H9 (cell line): ENCODE data around the gene KCNAB3. TPM values are rescaled to one million over a fixed set of nuclear protein-coding genes. Genes with fewer than 3 reads are reported as not detected.

Source experiments
- DNase-seq: peaks from one replicate; pipeline ENCODE4 v3.0.0-alpha.2; 2017
- H2AFZ ChIP-seq: one replicate; pipeline ENCODE4 v1.6.1; 2013; ENCODE audit warnings: mild to moderate bottlenecking, low read length, control low read depth, moderate library complexity
- H2AK5ac ChIP-seq: 2 replicates; pipeline ENCODE4 v1.6.1; 2013; ENCODE audit warnings: low read length, control low read depth, mixed read lengths; ENCODE audit not compliant: insufficient read length
- H2BK120ac ChIP-seq: one replicate; pipeline ENCODE4 v1.6.1; 2013; ENCODE audit warnings: low read depth, mild to moderate bottlenecking, low read length, control low read depth, inconsistent platforms; ENCODE audit not compliant: poor library complexity, severe bottlenecking
- H2BK12ac ChIP-seq: 2 replicates; pipeline ENCODE4 v1.6.1; 2013; ENCODE audit warnings: low read length, control low read depth, mixed read lengths, low read depth; ENCODE audit not compliant: insufficient read length
- H2BK15ac ChIP-seq: 2 replicates; pipeline ENCODE4 v1.6.1; 2013; ENCODE audit warnings: low read depth, low read length, control low read depth
- H2BK20ac ChIP-seq: one replicate; pipeline ENCODE4 v1.6.1; 2013; ENCODE audit warnings: low read depth, mild to moderate bottlenecking, low read length, control low read depth, inconsistent platforms; ENCODE audit not compliant: poor library complexity, severe bottlenecking
- H2BK5ac ChIP-seq: 2 replicates; pipeline ENCODE4 v1.6.1; 2013; ENCODE audit warnings: low read length, control low read depth, mixed read lengths; ENCODE audit not compliant: insufficient read length
- H3K14ac ChIP-seq: 2 replicates; pipeline ENCODE4 v1.6.1; 2013; ENCODE audit warnings: low read length, control low read depth; ENCODE audit not compliant: insufficient read depth
- H3K18ac ChIP-seq: 2 replicates; pipeline ENCODE4 v1.6.1; 2013; ENCODE audit warnings: low read depth, mild to moderate bottlenecking, mixed read lengths, low read length, control low read depth; ENCODE audit not compliant: insufficient read length
- H3K23ac ChIP-seq: 2 replicates; pipeline ENCODE4 v1.6.1; 2013; ENCODE audit warnings: low read length, control low read depth, mixed read lengths, low read depth; ENCODE audit not compliant: insufficient read length
- H3K23me2 ChIP-seq: 2 replicates; pipeline ENCODE4 v1.6.1; 2013; ENCODE audit warnings: low read depth, mild to moderate bottlenecking, mixed read lengths, low read length, control low read depth; ENCODE audit not compliant: insufficient read length, poor library complexity, severe bottlenecking
- H3K27ac ChIP-seq: 2 replicates; pipeline ENCODE4 v1.5.1; 2013; ENCODE audit warnings: low read length, control low read depth, mixed read lengths, low read depth; ENCODE audit not compliant: insufficient read length
- H3K27me3 ChIP-seq: 2 replicates; pipeline ENCODE4 v1.6.1; 2013; ENCODE audit warnings: low read length, control low read depth, inconsistent platforms; ENCODE audit not compliant: insufficient read depth
- H3K4ac ChIP-seq: 2 replicates; pipeline ENCODE4 v1.6.1; 2013; ENCODE audit warnings: low read depth, mild to moderate bottlenecking, control low read depth, inconsistent platforms, low read length, moderate library complexity
- H3K4me1 ChIP-seq: 2 replicates; pipeline ENCODE4 v1.6.1; 2013; ENCODE audit warnings: low read length, control low read depth, inconsistent platforms; ENCODE audit not compliant: insufficient read depth
- H3K4me2 ChIP-seq: 2 replicates; pipeline ENCODE4 v1.6.1; 2013; ENCODE audit warnings: low read length, control low read depth, mixed read lengths; ENCODE audit not compliant: insufficient read length, insufficient read depth
- H3K56ac ChIP-seq: 2 replicates; pipeline ENCODE4 v1.6.1; 2013; ENCODE audit warnings: low read depth, mild to moderate bottlenecking, mixed read lengths, low read length, control low read depth; ENCODE audit not compliant: insufficient read length
- H3K79me1 ChIP-seq: 2 replicates; pipeline ENCODE4 v1.6.1; 2013; ENCODE audit warnings: low read depth, mild to moderate bottlenecking, moderate library complexity, low read length, control low read depth, inconsistent platforms; ENCODE audit not compliant: insufficient read depth, poor library complexity, severe bottlenecking
- H3K79me2 ChIP-seq: 2 replicates; pipeline ENCODE4 v1.6.1; 2013; ENCODE audit warnings: low read length, control low read depth, inconsistent platforms; ENCODE audit not compliant: insufficient read depth
- H3K9ac ChIP-seq: 2 replicates; pipeline ENCODE4 v1.6.1; 2013; ENCODE audit warnings: low read length, control low read depth, mixed read lengths; ENCODE audit not compliant: insufficient read length; ENCODE audit errors: extremely low read depth
- H3K9me3 ChIP-seq: one replicate; pipeline ENCODE4 v1.6.1; 2013; ENCODE audit warnings: low read depth, low read length, inconsistent platforms; ENCODE audit not compliant: control insufficient read depth
- H3T11ph ChIP-seq: one replicate; pipeline ENCODE4 v1.6.1; 2013; ENCODE audit warnings: mild to moderate bottlenecking, low read length, control low read depth, inconsistent platforms
- H4K20me1 ChIP-seq: one replicate; pipeline ENCODE4 v1.6.1; 2013; ENCODE audit not compliant: control insufficient read depth, insufficient read length, insufficient read depth
- H4K5ac ChIP-seq: 2 replicates; pipeline ENCODE4 v1.6.1; 2013; ENCODE audit warnings: low read depth, mild to moderate bottlenecking, mixed read lengths, low read length, control low read depth; ENCODE audit not compliant: insufficient read length
- H4K8ac ChIP-seq: replicated peaks from 2 replicates; pipeline ENCODE4 v1.6.1; 2013; ENCODE audit warnings: low read length, control low read depth, mixed read lengths, low read depth; ENCODE audit not compliant: insufficient read length
- H4K91ac ChIP-seq: 2 replicates; pipeline ENCODE4 v1.6.1; 2013; ENCODE audit warnings: low read depth, mild to moderate bottlenecking, moderate library complexity, mixed read lengths, low read length, control low read depth; ENCODE audit not compliant: insufficient read length
- H3K27ac Mint-ChIP-seq, 3 experiments: 2 replicates in 2 of 3; 3 replicates in 1 of 3; pipeline ENCODE4 v1.8.0; 2020 to 2021; ENCODE audit warnings: mixed read lengths in 3 of 3, mild to moderate bottlenecking in 1 of 3, moderate library complexity in 1 of 3
- H3K27me3 Mint-ChIP-seq: 2 replicates; pipeline ENCODE4 v1.8.0; 2021; ENCODE audit warnings: low read depth, mild to moderate bottlenecking, moderate library complexity, mixed read lengths
- H3K36me3 Mint-ChIP-seq, 3 experiments: 2 replicates in 2 of 3; 3 replicates in 1 of 3; pipeline ENCODE4 v1.8.0; 2020 to 2021; ENCODE audit warnings: low read depth in 3 of 3, mixed read lengths in 3 of 3; ENCODE audit not compliant: insufficient read depth in 1 of 3
- H3K4me1 Mint-ChIP-seq, 2 experiments: 2 replicates each; pipeline ENCODE4 v1.8.0; 2020; ENCODE audit warnings: mixed read lengths in 2 of 2
- H3K4me3 Mint-ChIP-seq, 2 experiments: 2 replicates in 1 of 2; 3 replicates in 1 of 2; pipeline ENCODE4 v1.8.0; 2020 to 2021; ENCODE audit warnings: mild to moderate bottlenecking in 2 of 2, mixed read lengths in 2 of 2, moderate library complexity in 1 of 2
- H3K9me3 Mint-ChIP-seq, 2 experiments: 2 replicates in 1 of 2; 3 replicates in 1 of 2; pipeline ENCODE4 v1.8.0; 2020; ENCODE audit warnings: mild to moderate bottlenecking in 2 of 2, mixed read lengths in 2 of 2, moderate library complexity in 1 of 2
- CTCF ChIP-seq: fragments of 200-600 bp; sonication (generic); conservative IDR thresholded peaks from 3 replicates; pipeline ENCODE4 v1.8.0; 2021; ENCODE audit warnings: antibody characterized with exemption, mild to moderate bottlenecking
- WGBS: extraction: QIAGEN DNeasy Blood & Tissue Kit; methylation state at CpG from one replicate; pipeline ENCODE4 v1.1.7; 2013; ENCODE audit warnings: missing lambda C conversion rate, low lambda C conversion rate, mixed read lengths; ENCODE audit not compliant: insufficient read length; ENCODE audit errors: extremely low coverage; 5-methylcytosine and 5-hydroxymethylcytosine counted together
- total RNA-seq: library from RNA; stranded (reverse); gene quantifications from 2 replicates; pipeline ENCODE4 v1.2.1, GENCODE V29; 2021

The KCNAB3 gene
- total RNA-seq, 1 experiment from 2014 or later: 6.4 TPM

- Histone ChIP-seq H4K5ac (no peak overlapping the region), H2BK5ac (no peak overlapping the region), H2BK12ac (no peak overlapping the region), H3K9me3 (no peaks in the 10 kb centered on the region), H3K18ac (no peak overlapping the region), H3K23ac (no peak overlapping the region), H3K4me1 (no peaks in the 10 kb centered on the region), H4K20me1 (no peaks in the 10 kb centered on the region), H3T11ph (no peak overlapping the region), H4K8ac (no peak overlapping the region), H2BK120ac (no peak overlapping the region), H2AK5ac (no peak overlapping the region), H2AFZ (no peak overlapping the region), H3K4me2 (no peak overlapping the region), H3K23me2 (no peaks in the 10 kb centered on the region), H3K14ac (no peak overlapping the region), H3K9ac (no peak overlapping the region), H3K56ac (no peak overlapping the region), H3K79me1 (no peaks in the 10 kb centered on the region), H3K27ac (no peak overlapping the region), H4K91ac (no peak overlapping the region), H2BK20ac (no peak overlapping the region), H2BK15ac (no peak overlapping the region), H3K79me2 (no peaks in the 10 kb centered on the region), H3K27me3 (no peaks in the 10 kb centered on the region), H3K4ac (no peak overlapping the region)
- TF ChIP-seq CTCF: no peak
- DNase-seq: no peak
- no peak overlapping the region for H3K4me3 Mint-ChIP-seq
- no peak overlapping the region for H3K27ac Mint-ChIP-seq
- H3K27me3 Mint-ChIP-seq: no peaks in the 10 kb centered on the region
- peaks cover 19 to 71% (median 41%) of the 10 kb centered on the region in 3 experiments; a peak in 5 of 7 replicates for H3K36me3 Mint-ChIP-seq
- WGBS: no CpG with 5 or more reads among the region's 13 CpGs
- H3K4me1 Mint-ChIP-seq: no peaks in the 10 kb centered on the region
- H3K9me3 Mint-ChIP-seq: no peaks in the 10 kb centered on the region
These were observed 32.6 kb downstream of the KCNAB3 start for GRCh38 chr17:7897090-7897489.
